ENCODE data around the gene CEMIP. TPM values are rescaled to one million over a fixed set of nuclear protein-coding genes. Genes with fewer than 3 reads are reported as not detected.

The CEMIP gene
- polyA plus RNA-seq, 12 donors = 1.5 to 6.4 (median 2.3) TPM; not detected in 2

DNA sequence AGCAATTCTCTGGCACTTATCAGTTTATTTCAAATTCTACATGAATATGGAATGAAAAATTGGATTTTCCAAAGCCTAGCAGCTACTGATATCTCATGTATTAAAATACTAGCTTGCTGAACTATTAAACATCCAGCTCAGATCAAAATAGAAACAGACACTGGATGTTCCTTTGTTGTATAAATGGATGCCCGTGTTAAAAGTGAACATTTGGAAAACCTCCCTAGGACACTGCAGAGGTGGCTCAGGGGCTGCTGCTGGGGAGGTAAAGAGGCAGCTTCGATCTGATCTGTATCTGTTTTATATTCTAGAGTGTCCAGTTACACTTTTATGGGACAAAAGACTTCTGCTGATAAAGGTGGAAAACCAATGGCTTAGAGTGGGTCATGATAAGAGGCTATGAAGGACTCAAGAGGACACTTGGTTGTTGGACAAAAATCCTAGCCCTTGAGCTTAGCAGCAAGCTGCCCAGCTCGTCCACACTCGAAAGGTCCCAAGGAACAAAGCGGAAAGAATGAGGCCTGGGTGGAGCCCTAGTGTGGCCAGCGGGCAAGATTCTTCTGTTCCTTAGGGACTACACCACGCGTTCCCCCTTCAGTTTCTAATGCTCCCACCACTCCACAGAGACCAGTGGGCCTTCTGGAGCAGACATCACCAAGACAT, 200.5 kb downstream of the CEMIP start:
- no peak for DNase-seq

- no peak for DNase-seq
These were observed 203.0 kb downstream of the CEMIP start for GRCh38 chr15:80982205-80982604.

DNA sequence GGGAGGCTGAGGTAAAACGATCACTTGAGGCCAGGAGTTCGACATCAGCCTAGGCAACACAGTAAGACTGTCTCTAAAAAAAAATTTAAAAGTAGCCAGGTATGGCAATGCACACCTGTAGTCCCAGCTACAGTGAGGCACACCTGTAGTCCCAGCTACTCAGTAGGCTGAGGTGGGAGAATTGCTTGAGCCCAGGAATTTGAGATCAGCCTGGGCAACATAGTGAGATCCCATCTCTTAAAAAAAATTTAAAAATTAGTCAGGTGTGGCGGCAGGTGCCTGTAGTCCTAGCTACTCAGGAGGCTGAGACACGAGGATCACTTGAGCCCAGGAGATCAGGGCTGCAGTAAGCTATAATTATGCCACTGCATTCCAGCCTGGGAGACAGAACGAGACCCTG, 203.7 kb downstream of the CEMIP start:
- no peak for DNase-seq

DNA sequence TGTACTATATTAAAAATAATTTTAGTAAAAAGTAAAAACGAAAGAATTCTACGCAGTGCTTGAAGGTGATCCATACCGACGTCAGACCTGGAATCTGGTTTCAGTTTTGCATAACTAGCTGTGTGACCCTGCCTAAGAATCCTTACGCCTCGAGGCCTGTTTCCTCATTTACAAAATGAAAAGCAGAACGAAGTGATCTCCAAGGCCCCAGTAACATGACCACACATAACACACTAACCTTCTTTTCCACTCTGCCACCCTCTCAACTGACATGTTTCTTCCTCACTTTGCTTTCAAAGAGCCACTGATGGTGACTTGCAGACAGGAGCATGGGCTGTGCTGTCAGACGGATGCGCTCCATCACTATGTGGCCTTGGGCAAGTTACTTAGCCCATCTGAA, 205.7 kb downstream of the CEMIP start:
- DNase-seq = no peak

- no peak for DNase-seq
These were observed 206.8 kb downstream of the CEMIP start for GRCh38 chr15:80985981-80986380.

GRCh38 chr15:80986487-80986886, 207.3 kb downstream of the CEMIP start:
- no peak for DNase-seq

- no peak for DNase-seq
These were observed 209.1 kb downstream of the CEMIP start for GRCh38 chr15:80988148-80988796.

- DNase-seq = no peak
These were observed 209.9 kb downstream of the CEMIP start for GRCh38 chr15:80989081-80989517.

DNA sequence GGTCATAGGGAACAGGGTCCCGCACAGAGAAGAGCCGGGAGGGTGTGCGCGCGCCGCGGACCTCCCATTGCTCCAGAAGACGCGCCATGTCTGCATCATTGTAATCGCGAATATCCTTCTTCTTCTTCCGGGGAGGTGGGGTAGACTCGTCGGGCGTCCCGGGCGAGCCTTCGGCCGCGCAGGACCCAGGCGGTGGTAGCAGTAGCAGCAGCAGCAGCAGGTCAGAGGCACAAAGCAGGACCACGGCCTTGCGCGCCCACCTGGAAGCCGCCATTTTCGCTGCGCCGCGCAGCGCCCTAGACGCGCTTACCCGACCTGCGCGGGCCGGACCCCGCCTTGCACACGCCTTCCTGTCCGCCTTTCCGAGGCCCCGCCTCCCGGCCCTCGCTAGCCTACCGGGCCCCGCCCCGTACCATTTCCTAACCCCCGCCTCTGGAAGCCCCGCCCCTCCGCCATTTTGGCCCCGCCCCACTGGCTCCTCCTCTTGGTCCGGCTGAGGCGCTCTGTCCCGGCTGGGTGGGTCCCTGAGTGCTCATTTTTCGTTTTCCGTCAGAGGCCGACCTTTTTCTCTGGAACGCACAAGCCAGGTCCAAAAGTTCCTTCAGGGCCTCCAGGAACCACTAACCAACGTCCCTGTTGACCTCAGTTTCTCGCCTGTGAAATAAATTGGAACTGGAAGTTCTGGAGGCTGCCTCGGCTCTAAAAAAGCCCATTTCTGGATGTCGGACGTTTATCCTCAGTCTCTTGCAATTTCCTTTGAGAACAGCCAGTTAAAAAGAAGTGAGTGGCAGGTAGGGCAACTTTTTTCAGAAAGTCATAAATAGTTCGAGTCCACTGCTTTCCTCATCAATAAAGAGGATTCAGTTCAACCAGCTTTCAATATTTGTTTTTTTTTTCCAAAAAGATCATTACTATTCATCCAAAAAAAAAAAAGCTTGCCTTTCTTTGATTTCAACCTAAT, 210.6 kb downstream of the CEMIP start, which contains the start of gene MESD:
TSS of gene MESD (minus strand) at position 302 of the 961 bp plus-strand sequence. CDS start at position 274, 28 bp downstream.
- DNase-seq = peak; percentile 97

- no peak for DNase-seq
These were observed 211.8 kb downstream of the CEMIP start for GRCh38 chr15:80990955-80991354.

- no peak for DNase-seq
These were observed 212.3 kb downstream of the CEMIP start for GRCh38 chr15:80991421-80991820.

GRCh38 chr15:80992006-80992405, 212.8 kb downstream of the CEMIP start:
- DNase-seq = no peak

DNA sequence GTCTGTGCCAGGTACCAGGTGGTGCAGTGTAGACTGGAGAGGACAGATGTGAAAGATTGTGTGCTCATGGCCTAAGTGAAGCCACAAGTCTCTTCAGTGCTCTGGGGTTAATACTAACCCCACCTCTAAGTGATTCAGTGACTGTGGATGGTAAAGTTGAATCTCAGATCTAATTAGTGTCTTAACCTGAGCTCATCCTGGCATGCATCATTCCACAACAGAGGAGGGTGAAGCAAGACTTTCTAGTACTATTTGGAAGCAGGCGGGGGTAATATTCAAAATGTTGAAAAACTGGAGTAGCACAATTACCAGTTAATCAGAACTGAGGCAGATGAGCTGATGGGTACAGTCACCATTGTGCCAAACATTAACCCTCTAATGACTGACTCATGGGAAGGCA, 213.3 kb downstream of the CEMIP start:
- DNase-seq = no peak

- no peak for DNase-seq
These were observed 217.1 kb downstream of the CEMIP start for GRCh38 chr15:80996247-80996646.

- no peak for DNase-seq
These were observed 218.5 kb downstream of the CEMIP start for GRCh38 chr15:80997692-80998091.

- no peak for DNase-seq
These were observed 219.1 kb downstream of the CEMIP start for GRCh38 chr15:80998251-80998650.

DNA sequence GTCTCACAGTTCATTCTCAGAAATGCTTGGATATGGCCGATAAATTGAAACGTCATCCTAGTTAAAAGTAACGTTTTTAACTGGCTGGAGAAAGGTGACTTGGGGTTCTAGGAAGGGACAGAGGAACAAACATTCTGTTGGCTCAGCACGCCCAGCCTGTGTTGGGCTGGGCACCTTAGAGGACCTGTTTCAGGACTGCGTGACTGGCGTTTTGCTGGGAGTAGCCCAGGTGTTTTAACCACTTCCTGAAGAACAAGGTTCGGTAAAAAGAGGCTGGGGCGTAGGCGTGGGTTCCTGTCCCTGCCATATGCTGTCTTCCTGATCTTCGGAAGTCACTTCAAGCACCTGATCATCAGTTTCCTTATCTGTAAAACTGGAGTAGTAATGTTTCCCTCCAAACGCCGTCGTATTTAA, 220.5 kb downstream of the CEMIP start:
- DNase-seq = no peak

DNA sequence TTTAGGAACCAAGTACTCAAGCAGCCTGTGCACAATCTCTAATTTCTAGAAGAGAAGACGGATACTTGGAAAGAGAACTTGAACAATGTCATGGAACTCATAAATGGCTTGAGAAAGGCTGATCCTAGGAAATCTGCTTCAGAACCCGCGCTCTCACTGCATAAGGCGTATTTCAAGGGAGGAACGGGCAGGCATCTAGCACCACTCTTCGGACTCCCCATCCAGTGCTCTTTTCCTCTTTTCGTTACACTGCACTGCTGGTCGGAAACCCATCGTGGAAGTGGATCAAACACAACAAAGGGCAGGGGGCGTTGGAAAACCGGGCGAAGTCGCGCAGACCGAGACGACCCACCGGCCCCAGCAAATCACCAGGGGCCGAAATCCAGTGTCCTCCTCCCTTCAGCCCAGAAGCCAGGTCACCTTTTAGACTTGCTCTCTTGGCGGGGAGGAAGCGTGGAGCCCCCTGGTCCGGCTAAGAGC, 221.0 kb downstream of the CEMIP start:
- peak; percentile 55 for DNase-seq

- DNase-seq = peak; percentile 93
These were observed 221.5 kb downstream of the CEMIP start, which contains the start of gene TLNRD1 for GRCh38 chr15:81000624-81001151. Gene TLNRD1, plus strand, starts transcription at chr15:81000923. Its CDS starts 1,349 bp downstream, at chr15:81002272.

All from muscle of arm (tissue), 12 donors.